WERI-Rb-1 (cell line): ENCODE data around the gene TRAK2.

ENCODE experiments used
- DNase-seq: peaks from one replicate; pipeline ENCODE4 v3.0.0-alpha.2; 2020
- H3K27ac ChIP-seq: fragments of 250-450 bp; sonication (Bioruptor Pico); 2 replicates; pipeline ENCODE4 v1.5.1; 2020; ENCODE audit warnings: mild to moderate bottlenecking, moderate library complexity
- H3K27me3 ChIP-seq: fragments of 250-450 bp; sonication (Bioruptor Pico); 2 replicates; pipeline ENCODE4 v1.5.1; 2021; ENCODE audit warnings: mild to moderate bottlenecking, low read depth, moderate library complexity; ENCODE audit not compliant: insufficient read depth, severe bottlenecking
- H3K36me3 ChIP-seq: fragments of 250-450 bp; sonication (Bioruptor Pico); 2 replicates; pipeline ENCODE4 v1.5.1; 2020; ENCODE audit warnings: mild to moderate bottlenecking, moderate library complexity
- H3K4me3 ChIP-seq: 2 replicates; pipeline ENCODE4 v1.5.1; 2011; ENCODE audit warnings: low read depth, mild to moderate bottlenecking, control low read depth, low read length
- H3K9me3 ChIP-seq: fragments of 250-450 bp; sonication (Bioruptor Pico); 2 replicates; pipeline ENCODE4 v1.5.1; 2021; ENCODE audit warnings: mild to moderate bottlenecking, moderate library complexity; ENCODE audit not compliant: severe bottlenecking
- TF ChIP-seq, protein P1 (sequence below): IDR thresholded peaks from 2 replicates; pipeline ENCODE4 v1.5.1; 2011; ENCODE audit warnings: low read depth, mild to moderate bottlenecking, control low read depth, inconsistent platforms, low read length

TRAK2 gene

DNA sequence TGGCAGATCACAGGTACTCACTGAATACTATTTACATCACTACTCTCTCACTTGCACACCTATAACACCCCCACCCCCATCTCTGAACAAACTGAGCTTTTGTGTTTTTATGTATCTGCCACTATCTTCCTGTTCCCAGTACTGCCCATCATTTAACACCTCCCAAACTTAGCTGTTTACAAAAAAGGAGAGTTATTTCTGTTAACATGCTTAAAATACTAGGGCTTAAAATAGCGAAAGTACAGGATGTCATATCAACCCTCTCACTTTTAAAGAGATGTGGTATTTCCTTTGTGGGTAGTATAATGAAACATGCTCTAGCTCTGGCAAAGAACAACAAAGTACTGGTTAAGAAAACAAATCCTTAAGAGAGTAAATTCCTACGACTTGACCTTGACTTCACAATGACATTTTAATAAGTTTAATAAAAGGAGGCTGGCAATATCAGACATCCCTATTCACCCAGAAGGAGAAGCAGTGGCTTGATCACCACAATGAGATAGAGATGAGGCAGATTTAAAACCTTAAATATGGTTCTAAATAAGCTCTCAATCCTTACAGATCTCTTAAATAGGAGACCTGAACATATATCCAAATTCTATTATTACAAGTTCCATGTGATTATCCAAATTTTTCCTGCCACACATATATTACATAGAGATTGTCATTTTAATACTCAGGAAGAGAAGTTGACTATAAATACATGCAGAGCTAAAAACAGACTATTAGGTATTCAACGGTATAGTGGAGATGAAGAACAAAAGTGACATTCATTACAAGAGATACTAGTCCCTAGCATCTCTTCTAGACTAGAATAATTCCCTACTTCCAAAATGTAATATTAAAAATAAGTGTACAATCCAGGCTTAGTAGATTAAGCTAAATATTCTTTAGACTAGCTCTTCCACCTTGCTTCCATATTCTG lies 36.9 kb downstream of the TRAK2 start:
- no peaks in the 10 kb centered on the region for H3K9me3 ChIP-seq
- H3K4me3 ChIP-seq, result no peak overlapping the region
- TF ChIP-seq, protein P1, sequence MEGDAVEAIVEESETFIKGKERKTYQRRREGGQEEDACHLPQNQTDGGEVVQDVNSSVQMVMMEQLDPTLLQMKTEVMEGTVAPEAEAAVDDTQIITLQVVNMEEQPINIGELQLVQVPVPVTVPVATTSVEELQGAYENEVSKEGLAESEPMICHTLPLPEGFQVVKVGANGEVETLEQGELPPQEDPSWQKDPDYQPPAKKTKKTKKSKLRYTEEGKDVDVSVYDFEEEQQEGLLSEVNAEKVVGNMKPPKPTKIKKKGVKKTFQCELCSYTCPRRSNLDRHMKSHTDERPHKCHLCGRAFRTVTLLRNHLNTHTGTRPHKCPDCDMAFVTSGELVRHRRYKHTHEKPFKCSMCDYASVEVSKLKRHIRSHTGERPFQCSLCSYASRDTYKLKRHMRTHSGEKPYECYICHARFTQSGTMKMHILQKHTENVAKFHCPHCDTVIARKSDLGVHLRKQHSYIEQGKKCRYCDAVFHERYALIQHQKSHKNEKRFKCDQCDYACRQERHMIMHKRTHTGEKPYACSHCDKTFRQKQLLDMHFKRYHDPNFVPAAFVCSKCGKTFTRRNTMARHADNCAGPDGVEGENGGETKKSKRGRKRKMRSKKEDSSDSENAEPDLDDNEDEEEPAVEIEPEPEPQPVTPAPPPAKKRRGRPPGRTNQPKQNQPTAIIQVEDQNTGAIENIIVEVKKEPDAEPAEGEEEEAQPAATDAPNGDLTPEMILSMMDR, result no peak
- H3K27ac ChIP-seq, result no peak overlapping the region
- H3K27me3 ChIP-seq, result no peaks in the 10 kb centered on the region
- DNase-seq, result no peak
- H3K36me3 ChIP-seq, result peaks cover 7% of the 10 kb centered on the region

DNA sequence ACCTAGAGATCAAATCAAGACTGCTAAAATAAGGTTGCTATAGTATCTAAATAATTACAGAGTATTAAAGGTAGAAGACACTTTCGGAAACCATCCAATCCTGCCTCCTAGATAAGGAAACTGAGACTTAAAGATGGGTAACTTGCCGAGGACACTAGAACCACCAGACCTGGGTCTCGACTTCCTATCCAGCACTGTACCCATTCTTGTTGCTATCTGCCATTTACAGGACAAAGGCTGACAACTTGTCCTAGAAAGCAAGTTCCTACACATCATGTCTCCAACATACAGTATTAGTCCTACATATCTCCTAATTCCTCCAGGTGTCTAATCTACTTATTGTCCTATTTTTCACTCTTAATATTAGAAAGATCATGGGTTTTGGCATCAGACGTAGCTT lies 37.7 kb downstream of the TRAK2 start:
- Histone ChIP-seq H3K4me3 (no peak overlapping the region), H3K36me3 (peaks cover 7% of the 10 kb centered on the region), H3K27ac (no peak overlapping the region), H3K9me3 (no peaks in the 10 kb centered on the region), H3K27me3 (no peaks in the 10 kb centered on the region)
- TF ChIP-seq, protein P1, result no peak
- DNase-seq, result no peak

DNA sequence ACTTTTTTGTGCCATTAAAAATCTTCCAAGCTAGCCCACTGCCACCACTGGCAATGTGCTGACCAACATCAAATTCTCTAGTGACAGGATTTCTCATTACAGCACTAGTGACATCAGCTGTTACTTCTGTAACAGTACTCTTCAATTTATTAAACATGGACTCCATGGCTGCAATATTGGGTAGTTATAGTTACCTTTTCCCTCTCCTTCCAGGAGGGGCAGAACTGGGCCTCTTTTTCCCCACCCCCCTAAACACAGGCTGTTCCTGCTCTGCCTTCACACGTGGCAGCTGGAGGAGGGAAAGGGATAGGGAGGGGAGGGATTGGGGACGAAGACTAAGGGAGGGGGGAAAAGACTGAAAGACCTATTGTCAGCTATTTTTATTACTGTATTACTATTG lies 38.1 kb downstream of the TRAK2 start:
- TF ChIP-seq, protein P1, result no peak

DNA sequence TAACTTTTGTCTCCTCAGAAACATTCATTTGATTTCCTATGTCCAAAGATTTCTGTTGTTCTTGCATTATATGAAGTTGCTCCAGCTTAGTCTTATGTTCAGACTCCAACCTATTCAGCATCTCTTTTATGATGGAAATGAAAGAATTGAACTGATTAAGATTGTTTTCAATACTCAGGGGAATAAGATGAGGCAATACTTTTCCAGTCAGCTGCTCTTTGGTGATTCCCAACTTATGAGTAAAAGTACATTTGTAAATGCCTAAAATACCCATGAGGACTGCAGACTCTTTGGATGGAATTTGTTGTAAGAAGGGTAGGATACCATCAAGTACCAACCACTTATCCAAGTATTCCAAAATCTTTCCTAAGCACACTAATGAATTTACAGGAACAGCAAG lies 39.8 kb downstream of the TRAK2 start:
- TF ChIP-seq, protein P1, result no peak

More for the DNA sequence above, 38.1 kb downstream of the TRAK2 start:
- Histone ChIP-seq H3K4me3 (no peak overlapping the region), H3K9me3 (no peaks in the 10 kb centered on the region), H3K27me3 (no peaks in the 10 kb centered on the region), H3K27ac (no peak overlapping the region), H3K36me3 (peaks cover 5% of the 10 kb centered on the region)
- peak; percentile 16 for DNase-seq

DNA sequence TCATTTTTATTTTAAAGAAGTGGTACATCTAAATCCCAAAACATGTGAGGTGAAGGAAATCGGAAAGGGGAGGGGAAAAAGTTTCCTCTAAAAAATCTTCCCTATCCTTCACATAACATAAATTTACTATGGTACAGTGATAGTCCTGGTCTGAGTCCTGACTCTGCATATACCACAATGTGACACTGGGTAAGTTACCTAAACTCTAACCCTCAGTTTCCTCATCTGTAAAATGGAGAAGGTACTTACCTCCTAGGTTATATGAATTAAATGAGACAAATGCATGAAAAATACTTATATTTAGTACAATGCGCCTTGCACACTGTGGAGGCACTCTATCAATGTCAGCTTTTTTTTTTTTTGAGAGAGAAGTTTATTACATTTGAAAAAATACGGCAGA lies 42.3 kb downstream of the TRAK2 start:
- peaks cover 8% of the 10 kb centered on the region for H3K36me3 ChIP-seq
- no peak for DNase-seq

More for the DNA sequence above, 39.8 kb downstream of the TRAK2 start:
- peaks cover 8% of the 10 kb centered on the region for H3K36me3 ChIP-seq
- no peak overlapping the region for H3K27ac ChIP-seq
- H3K9me3 ChIP-seq, result no peaks in the 10 kb centered on the region
- no peak for DNase-seq
- no peaks in the 10 kb centered on the region for H3K27me3 ChIP-seq
- H3K4me3 ChIP-seq, result no peak overlapping the region

More for the DNA sequence above, 42.3 kb downstream of the TRAK2 start:
- Histone ChIP-seq H3K4me3 (no peak overlapping the region), H3K27ac (no peak overlapping the region), H3K9me3 (no peaks in the 10 kb centered on the region), H3K27me3 (no peaks in the 10 kb centered on the region)
- TF ChIP-seq, protein P1, result no peak
